ENCODE data around the gene FER. TPM values are rescaled to one million over a fixed set of nuclear protein-coding genes. Genes with fewer than 3 reads are reported as not detected.
"Not testable (repeated sequence)": the region's sequence is repeated elsewhere in the genome, so short reads cannot be mapped to it uniquely, and the experiment has no call there.

FER gene
- polyA plus RNA-seq, 3 donors from 2014 or later = 6.1 to 23.9 (median 17.9) TPM

DNA sequence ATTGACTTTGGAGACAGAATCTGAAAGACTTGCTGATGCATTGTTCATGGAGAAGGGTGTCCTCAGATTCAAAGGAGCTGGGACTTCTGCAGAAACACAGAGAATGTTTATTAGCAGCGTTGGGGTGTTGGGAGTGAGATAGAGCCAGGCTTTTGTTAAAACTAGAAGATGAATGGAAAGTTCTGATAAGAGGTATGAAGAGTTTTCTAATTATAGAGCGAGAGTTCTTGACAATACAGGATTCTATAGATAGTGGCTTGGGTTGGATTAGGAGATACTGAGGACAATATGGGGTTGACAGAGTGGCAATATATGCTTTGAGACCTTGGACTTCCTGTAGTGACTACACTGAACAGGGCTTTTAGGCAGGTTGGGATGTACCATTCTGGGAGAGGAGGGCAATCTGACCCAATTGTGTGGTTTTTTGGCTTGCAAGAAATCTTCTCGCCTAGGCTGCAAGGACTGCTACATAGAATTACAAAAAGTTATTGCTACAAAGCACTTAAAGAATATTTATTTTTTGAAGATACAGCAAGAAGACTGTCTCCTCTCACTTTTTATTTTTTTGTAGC, 83.1 kb downstream of the FER start:
- Mint-ChIP-seq H3K9me3 (no peaks in the 10 kb centered on the region), H3K36me3 (peaks cover 4 to 8% (median 7%) of the 10 kb centered on the region in 3 donors), H3K27ac (no peak overlapping the region), H3K4me1 (peaks cover 0 to 4% of the 10 kb centered on the region in 2 donors), H3K4me3 (no peak overlapping the region), H3K27me3 (ENCODE audit: low read depth in 3 of 3) (no peaks in the 10 kb centered on the region)
- no peak for DNase-seq

DNA sequence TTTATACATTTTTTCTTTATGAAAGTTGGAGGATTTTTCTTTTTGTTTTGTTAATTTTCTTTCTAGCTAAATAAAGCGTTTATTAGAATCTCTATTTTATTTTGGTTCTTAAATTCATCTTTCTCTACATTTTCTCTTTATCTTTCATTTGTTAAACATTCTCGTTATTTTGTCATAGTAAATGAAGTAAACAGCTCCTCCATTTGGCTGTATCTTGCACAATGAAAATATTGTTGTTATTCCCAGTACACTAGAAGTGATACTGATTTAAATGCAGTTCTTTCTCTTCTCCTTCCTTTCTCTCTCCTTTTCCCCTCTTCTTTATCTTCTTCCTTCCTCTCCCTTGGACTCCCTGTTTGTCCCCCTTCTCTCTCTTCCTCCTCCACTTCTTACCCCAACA, 88.8 kb downstream of the FER start:
- H3K9me3 Mint-ChIP-seq = no peaks in the 10 kb centered on the region
- H3K36me3 Mint-ChIP-seq = peaks cover 8 to 24% (median 22%) of the 10 kb centered on the region in 3 donors
- H3K27me3 Mint-ChIP-seq (ENCODE audit: low read depth in 3 of 3) = no peaks in the 10 kb centered on the region
- no peak for DNase-seq
- no peak overlapping the region for H3K27ac Mint-ChIP-seq
- H3K4me1 Mint-ChIP-seq = no peaks in the 10 kb centered on the region
- no peak overlapping the region for H3K4me3 Mint-ChIP-seq

DNA sequence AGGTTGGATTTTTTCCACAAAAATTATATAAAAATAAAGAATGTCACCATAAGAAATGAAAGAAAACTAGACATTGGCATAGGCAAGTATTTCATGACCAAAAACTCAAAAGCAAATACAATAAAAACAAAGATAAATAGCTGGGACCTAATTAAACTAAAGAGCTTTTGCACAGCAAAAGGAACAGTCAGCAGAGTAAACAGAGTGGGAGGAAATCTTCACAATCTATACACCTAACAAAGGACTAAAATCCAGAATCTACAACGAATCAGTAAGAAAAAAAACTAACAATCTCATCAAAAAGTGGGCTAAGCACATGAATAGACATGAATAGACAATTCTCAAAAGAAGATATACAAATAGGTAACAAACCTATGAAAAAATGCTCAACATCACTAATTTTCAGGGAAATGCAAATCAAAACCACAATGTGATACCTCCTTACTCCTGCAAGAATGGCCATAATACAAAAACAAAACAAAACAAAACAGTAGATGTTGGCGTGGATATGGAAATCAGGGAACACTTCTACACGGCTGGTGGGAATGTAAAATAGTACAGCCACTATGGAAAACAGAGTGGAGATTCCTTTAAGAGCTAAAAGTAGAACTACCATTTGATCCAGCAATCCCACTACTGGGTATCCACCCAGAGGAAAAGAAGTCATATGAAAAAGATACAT, 94.7 kb downstream of the FER start:
- not testable (repeated sequence) for H3K4me1 Mint-ChIP-seq; DNase-seq; H3K27ac Mint-ChIP-seq; H3K9me3 Mint-ChIP-seq; H3K27me3 Mint-ChIP-seq (ENCODE audit: low read depth in 3 of 3); H3K4me3 Mint-ChIP-seq
- H3K36me3 Mint-ChIP-seq = peaks cover 13 to 27% (median 20%) of the 10 kb centered on the region in 3 donors

DNA sequence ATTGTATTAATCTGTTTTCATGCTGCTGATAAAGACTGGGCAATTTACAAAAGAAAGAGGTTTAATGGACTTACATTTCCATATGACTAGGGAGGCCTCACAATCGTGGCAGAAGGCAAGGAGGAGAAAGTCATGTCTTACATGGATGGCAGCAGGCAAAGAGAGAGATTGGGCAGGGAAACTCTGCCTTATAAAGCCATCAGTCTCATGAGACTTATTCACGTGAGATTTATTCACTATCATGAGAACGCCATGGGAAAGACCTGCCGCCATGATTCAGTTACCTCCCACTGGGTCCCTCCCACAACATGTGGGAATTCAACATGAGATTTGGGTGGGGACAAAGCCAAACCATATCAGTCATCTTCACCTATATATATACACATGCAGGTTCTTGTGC, 103.4 kb downstream of the FER start:
- H3K36me3 Mint-ChIP-seq; H3K9me3 Mint-ChIP-seq; H3K27ac Mint-ChIP-seq; H3K4me3 Mint-ChIP-seq; DNase-seq; H3K4me1 Mint-ChIP-seq; H3K27me3 Mint-ChIP-seq (ENCODE audit: low read depth in 3 of 3): not testable (repeated sequence)

DNA sequence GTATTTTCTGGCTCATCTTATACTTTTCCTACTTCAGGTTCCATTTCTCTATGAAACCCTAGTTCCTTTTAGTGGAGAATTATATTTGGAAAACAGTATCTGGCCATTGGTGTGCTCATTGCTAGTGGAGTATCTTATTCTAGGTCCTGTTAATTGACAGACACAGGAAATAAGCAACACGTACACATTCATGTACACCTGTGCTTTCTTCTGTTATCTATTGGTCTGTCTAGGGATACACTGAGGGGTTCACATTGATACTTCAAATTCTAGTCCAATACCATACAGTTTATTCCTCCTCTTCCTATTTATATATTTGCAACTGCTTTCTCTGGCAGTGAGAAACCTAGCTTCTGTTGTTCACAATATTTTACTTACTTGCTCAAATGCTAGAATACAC, 110.2 kb downstream of the FER start:
- Mint-ChIP-seq H3K4me1 (peaks cover 3 to 10% of the 10 kb centered on the region in 2 donors), H3K9me3 (peaks cover 0 to 8% (median 0%) of the 10 kb centered on the region in 6 donors), H3K36me3 (peaks cover 0 to 4% (median 0%) of the 10 kb centered on the region in 3 donors), H3K27ac (no peak overlapping the region), H3K27me3 (ENCODE audit: low read depth in 3 of 3) (peaks cover 0 to 3% (median 0%) of the 10 kb centered on the region in 3 donors), H3K4me3 (no peak overlapping the region)
- DNase-seq = no peak

DNA sequence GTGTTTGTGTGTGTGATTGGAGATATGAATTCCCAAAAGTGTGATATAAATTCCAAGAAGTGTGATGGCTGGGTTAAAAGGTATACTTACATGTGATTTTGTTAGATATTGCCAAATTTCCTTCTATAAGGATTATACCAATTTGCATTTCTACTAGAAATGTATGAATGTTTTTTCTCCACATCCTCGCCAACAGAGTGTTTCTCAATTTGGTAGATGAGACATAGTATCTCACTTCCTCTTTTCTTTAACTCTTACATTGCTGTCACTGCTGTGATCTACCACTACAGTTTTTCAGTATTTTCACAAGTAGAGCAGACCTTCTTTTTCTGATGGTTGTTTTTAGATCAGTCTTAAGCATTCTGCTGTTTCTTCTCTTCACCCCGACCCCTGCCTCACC, 111.3 kb downstream of the FER start:
- peaks cover 3 to 10% of the 10 kb centered on the region in 2 donors for H3K4me1 Mint-ChIP-seq
- no peak overlapping the region for H3K4me3 Mint-ChIP-seq
- H3K9me3 Mint-ChIP-seq = peaks cover 0 to 5% (median 0%) of the 10 kb centered on the region in 6 donors
- no peak for DNase-seq
- peaks cover 0 to 3% (median 0%) of the 10 kb centered on the region in 3 donors for H3K27me3 Mint-ChIP-seq (ENCODE audit: low read depth in 3 of 3)
- peaks cover 0 to 12% (median 0%) of the 10 kb centered on the region in 3 donors for H3K36me3 Mint-ChIP-seq
- no peak overlapping the region for H3K27ac Mint-ChIP-seq

DNA sequence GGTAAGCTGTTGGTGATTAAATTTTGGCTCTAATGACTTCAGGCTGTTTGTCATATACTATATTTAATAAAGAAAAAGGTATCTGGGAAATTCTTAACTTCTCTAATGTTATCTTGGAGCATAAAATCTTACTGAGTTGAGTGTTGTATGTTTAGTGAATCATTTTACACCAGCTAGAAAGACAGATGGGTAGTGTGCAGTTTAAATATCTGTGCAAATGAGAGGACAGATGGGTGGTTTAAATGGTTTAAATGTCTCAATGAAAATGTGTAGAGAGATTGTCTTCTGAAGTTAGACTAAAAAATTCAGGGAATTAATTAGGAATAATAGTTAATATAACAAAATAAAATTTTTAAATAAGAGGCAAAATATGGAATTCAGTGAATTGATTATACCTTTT, 114.5 kb downstream of the FER start:
- H3K27me3 Mint-ChIP-seq (ENCODE audit: low read depth in 3 of 3) = no peaks in the 10 kb centered on the region

DNA sequence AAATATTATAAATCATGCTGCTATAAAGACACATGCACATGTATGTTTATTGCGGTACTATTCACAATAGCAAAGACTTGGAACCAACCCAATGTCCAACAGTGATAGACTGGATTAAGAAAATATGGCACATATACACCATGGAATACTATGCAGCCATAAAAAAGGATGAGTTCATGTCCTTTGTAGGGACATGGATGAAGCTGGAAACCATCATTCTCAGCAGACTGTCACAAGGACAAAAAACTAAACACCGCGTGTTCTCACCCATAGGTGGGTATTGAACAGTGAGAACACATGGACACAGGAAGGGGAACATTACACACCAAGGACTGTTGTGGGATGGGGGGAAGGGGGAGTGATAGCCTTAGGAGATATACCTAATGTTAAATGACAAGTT, 118.4 kb downstream of the FER start:
- H3K9me3 Mint-ChIP-seq; DNase-seq; H3K4me1 Mint-ChIP-seq; H3K27ac Mint-ChIP-seq; H3K27me3 Mint-ChIP-seq (ENCODE audit: low read depth in 3 of 3); H3K4me3 Mint-ChIP-seq: not testable (repeated sequence)
- H3K36me3 Mint-ChIP-seq = peaks cover 5 to 25% (median 22%) of the 10 kb centered on the region in 3 donors

More for the DNA sequence above, 114.5 kb downstream of the FER start:
- DNase-seq = no peak
- H3K27ac Mint-ChIP-seq = no peak overlapping the region
- H3K36me3 Mint-ChIP-seq = peaks cover 0 to 20% (median 8%) of the 10 kb centered on the region in 3 donors
- H3K4me1 Mint-ChIP-seq = peaks cover 4 to 10% of the 10 kb centered on the region in 2 donors
- peaks cover 0 to 4% (median 1%) of the 10 kb centered on the region in 6 donors for H3K9me3 Mint-ChIP-seq
- H3K4me3 Mint-ChIP-seq = no peak overlapping the region

DNA sequence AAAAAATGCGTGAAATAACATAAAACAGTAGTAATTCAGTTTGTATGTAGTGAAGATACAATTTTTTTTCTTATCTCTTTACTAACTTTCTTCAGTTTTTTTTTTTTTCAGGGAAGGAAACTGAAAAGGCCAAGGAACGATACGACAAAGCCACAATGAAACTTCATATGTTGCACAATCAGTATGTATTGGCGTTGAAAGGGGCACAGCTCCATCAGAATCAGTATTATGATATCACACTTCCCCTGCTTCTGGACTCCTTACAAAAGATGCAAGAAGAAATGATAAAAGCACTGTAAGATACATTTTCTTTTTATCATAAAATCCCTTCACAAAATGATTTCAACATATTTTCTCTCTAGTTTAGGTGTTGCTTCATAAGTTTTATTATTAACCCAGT, 120.0 kb downstream of the FER start:
- Mint-ChIP-seq H3K4me1 (peaks cover 0 to 1% of the 10 kb centered on the region in 2 donors), H3K9me3 (peaks cover 0 to 4% (median 0%) of the 10 kb centered on the region in 6 donors), H3K4me3 (no peak overlapping the region), H3K36me3 (peaks cover 5 to 25% (median 22%) of the 10 kb centered on the region in 3 donors), H3K27me3 (ENCODE audit: low read depth in 3 of 3) (no peaks in the 10 kb centered on the region), H3K27ac (no peak overlapping the region)
- DNase-seq = no peak

DNA sequence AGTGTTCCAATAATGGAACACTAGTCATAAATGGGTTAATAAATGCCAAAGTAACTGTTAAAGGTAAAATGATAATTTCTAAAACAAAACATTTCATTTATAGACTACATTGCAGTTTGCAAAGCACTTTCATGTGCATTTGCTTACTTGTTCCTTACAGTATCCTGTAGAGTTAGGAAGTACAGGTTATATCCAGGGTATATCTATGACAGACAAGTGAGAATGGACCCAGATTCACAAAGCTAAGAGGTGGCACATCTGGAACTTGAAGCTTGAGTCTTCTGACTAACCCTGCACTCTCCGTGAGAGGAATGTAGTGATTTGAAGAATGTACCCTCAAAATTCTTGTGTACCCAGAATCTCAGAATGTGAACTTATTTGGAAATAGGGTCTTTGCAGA, 121.4 kb downstream of the FER start:
- Mint-ChIP-seq H3K4me1 (peaks cover 0 to 1% of the 10 kb centered on the region in 2 donors), H3K27me3 (ENCODE audit: low read depth in 3 of 3) (no peaks in the 10 kb centered on the region), H3K9me3 (peaks cover 0 to 4% (median 0%) of the 10 kb centered on the region in 6 donors), H3K27ac (no peak overlapping the region), H3K36me3 (peaks cover 5 to 22% (median 15%) of the 10 kb centered on the region in 3 donors), H3K4me3 (no peak overlapping the region)
- no peak for DNase-seq

DNA sequence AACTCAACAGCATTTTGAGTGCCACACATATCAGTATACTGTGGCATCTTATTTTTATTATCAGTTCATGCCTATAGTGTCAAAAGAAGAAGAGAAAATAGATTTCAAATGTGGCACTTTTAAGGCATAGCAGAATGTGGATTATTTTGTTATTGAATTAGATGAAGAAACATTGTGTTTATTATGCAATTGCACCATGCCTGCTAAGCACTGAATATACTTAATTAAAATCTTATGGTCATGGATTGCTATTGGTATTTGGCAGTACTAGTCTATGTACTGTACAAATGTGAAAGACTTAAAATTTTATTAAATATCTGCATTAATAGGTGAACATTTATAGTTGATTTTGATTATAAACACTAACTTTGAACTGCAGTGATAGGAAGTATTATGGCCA, 128.8 kb downstream of the FER start:
- Mint-ChIP-seq H3K36me3 (peaks cover 8 to 11% (median 8%) of the 10 kb centered on the region in 3 donors), H3K4me1 (no peaks in the 10 kb centered on the region), H3K9me3 (no peaks in the 10 kb centered on the region), H3K27ac (no peak overlapping the region), H3K27me3 (ENCODE audit: low read depth in 3 of 3) (peaks cover 0 to 1% (median 0%) of the 10 kb centered on the region in 3 donors), H3K4me3 (no peak overlapping the region)
- no peak for DNase-seq

DNA sequence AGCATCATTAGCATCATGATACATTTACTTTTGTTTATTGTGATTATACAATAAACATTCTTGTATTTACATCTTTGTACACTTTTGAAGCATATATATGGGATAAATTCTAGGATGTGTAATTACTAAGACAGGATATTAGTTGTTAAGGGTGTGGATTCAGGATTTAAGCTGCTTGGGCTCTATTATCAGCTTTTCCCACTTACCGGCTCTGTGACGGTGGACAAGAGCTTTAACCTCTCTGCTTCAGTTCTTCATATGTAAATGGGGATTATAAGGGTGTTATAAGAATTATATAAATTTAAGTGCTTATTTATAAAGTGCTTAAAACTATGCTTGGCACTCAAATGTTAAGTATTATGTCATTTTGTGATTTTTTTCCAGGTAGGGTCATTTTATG, 131.1 kb downstream of the FER start:
- no peak for DNase-seq
- Mint-ChIP-seq H3K4me3 (no peak overlapping the region), H3K9me3 (no peaks in the 10 kb centered on the region), H3K27me3 (ENCODE audit: low read depth in 3 of 3) (peaks cover 0 to 1% (median 0%) of the 10 kb centered on the region in 3 donors), H3K36me3 (peaks cover 12 to 16% (median 12%) of the 10 kb centered on the region in 3 donors), H3K27ac (no peak overlapping the region), H3K4me1 (no peaks in the 10 kb centered on the region)

DNA sequence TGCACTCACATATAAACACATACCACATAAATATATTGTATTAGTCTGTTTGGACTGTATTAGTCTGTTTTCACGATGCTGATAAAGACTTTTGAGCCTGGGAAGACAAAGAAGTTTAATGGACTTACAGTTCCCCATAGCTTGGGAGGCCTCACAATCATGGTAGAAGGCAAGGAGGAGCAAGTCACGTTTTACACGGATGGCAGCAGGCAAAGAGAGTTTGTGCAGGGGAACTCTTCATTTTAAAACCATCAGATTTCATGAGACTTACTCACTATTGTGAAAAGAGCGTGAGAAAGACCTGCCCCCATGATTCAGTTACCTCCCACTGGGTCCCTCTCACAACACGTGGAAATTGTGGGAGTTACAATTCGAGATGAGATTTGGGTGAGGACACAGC, 133.4 kb downstream of the FER start:
- DNase-seq = no peak
- no peaks in the 10 kb centered on the region for H3K4me1 Mint-ChIP-seq
- peaks cover 0 to 1% (median 0%) of the 10 kb centered on the region in 3 donors for H3K27me3 Mint-ChIP-seq (ENCODE audit: low read depth in 3 of 3)
- no peak overlapping the region for H3K4me3 Mint-ChIP-seq
- peaks cover 21 to 29% (median 27%) of the 10 kb centered on the region in 3 donors for H3K36me3 Mint-ChIP-seq
- no peaks in the 10 kb centered on the region for H3K9me3 Mint-ChIP-seq
- no peak overlapping the region for H3K27ac Mint-ChIP-seq

DNA sequence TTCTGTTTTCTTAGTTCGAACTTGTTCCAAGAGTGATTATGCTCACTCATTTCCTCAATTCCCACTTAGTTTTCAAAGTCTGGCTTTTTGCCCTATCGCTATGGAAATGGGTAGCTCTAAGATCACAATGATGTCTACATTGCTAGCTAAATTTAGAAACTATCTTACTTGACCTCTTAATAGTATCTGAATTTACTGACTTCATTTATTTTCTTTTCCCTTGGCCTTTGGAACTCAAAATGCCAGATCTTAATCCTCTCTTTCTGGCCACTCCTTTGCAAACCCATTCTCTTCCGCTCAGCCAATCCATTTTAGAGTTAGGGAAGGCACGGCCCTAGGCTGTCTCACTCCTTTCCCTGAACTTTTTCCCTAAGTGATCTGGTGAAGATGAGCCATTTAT, 137.0 kb downstream of the FER start:
- H3K27ac Mint-ChIP-seq = no peak overlapping the region
- no peaks in the 10 kb centered on the region for H3K9me3 Mint-ChIP-seq
- DNase-seq = no peak
- H3K27me3 Mint-ChIP-seq (ENCODE audit: low read depth in 3 of 3) = peaks cover 0 to 1% (median 0%) of the 10 kb centered on the region in 3 donors
- H3K4me3 Mint-ChIP-seq = no peak overlapping the region
- no peaks in the 10 kb centered on the region for H3K4me1 Mint-ChIP-seq
- peaks cover 16 to 27% (median 25%) of the 10 kb centered on the region in 3 donors for H3K36me3 Mint-ChIP-seq

Measured in immature natural killer cell (primary cell).